GM23248 (cell line): Measurements from ENCODE around the gene ARHGEF37. TPM values are rescaled to one million over a fixed set of nuclear protein-coding genes. Genes with fewer than 3 reads are reported as not detected.

Experiments used
- DNase-seq: peaks from one replicate; pipeline ENCODE4 v3.0.0-alpha.2; 2015
- H2AFZ ChIP-seq: fragments of 200-600 bp; sonication (generic); 2 replicates; pipeline ENCODE4 v1.6.1; 2016; ENCODE audit warnings: antibody characterized with exemption
- H3F3A ChIP-seq: fragments of 200-600 bp; sonication (generic); 2 replicates; pipeline ENCODE4 v1.6.1; 2016; ENCODE audit warnings: mild to moderate bottlenecking, antibody characterized with exemption, mixed run types; ENCODE audit not compliant: insufficient read depth
- H3K27ac ChIP-seq: fragments of 200-600 bp; sonication (generic); 2 replicates; pipeline ENCODE4 v1.5.1; 2016; ENCODE audit warnings: mild to moderate bottlenecking
- H3K27me3 ChIP-seq: fragments of 200-600 bp; sonication (generic); replicated peaks from 2 replicates; pipeline ENCODE4 v1.6.1; 2016; ENCODE audit warnings: mild to moderate bottlenecking; ENCODE audit not compliant: insufficient read depth
- H3K36me3 ChIP-seq: fragments of 200-600 bp; sonication (generic); 2 replicates; pipeline ENCODE4 v1.6.1; 2016; ENCODE audit warnings: low read depth, mild to moderate bottlenecking
- H3K4me1 ChIP-seq: fragments of 200-600 bp; sonication (generic); 2 replicates; pipeline ENCODE4 v1.6.1; 2016; ENCODE audit warnings: mild to moderate bottlenecking; ENCODE audit not compliant: insufficient read depth
- H3K4me2 ChIP-seq: fragments of 200-600 bp; sonication (generic); one replicate; pipeline ENCODE4 v1.6.1; 2016; ENCODE audit warnings: mild to moderate bottlenecking; ENCODE audit not compliant: unreplicated experiment
- H3K4me3 ChIP-seq: fragments of 200-600 bp; sonication (generic); 2 replicates; pipeline ENCODE4 v1.5.1; 2016; ENCODE audit warnings: mild to moderate bottlenecking
- H3K79me2 ChIP-seq: fragments of 200-600 bp; sonication (generic); 2 replicates; pipeline ENCODE4 v1.6.1; 2016; ENCODE audit warnings: mild to moderate bottlenecking; ENCODE audit not compliant: insufficient read depth
- H3K9ac ChIP-seq: fragments of 200-600 bp; sonication (generic); 2 replicates; pipeline ENCODE4 v1.6.1; 2016; ENCODE audit warnings: mild to moderate bottlenecking
- H3K9me2 ChIP-seq: fragments of 200-600 bp; sonication (generic); 2 replicates; pipeline ENCODE4 v1.6.1; 2016; ENCODE audit warnings: mixed run types, mild to moderate bottlenecking, moderate library complexity; ENCODE audit not compliant: insufficient read depth
- H3K9me3 ChIP-seq: fragments of 200-600 bp; sonication (generic); one replicate; pipeline ENCODE4 v1.6.1; 2017; ENCODE audit warnings: low read depth
- H4K20me1 ChIP-seq: fragments of 200-600 bp; sonication (generic); 2 replicates; pipeline ENCODE4 v1.6.0; 2016; ENCODE audit not compliant: insufficient read depth
- EZH2 ChIP-seq: fragments of 200-600 bp; sonication (generic); IDR thresholded peaks from 2 replicates; pipeline ENCODE4 v1.6.1; 2018; ENCODE audit warnings: antibody characterized with exemption, mild to moderate bottlenecking; ENCODE audit not compliant: insufficient read depth, poor library complexity, severe bottlenecking
- EZH2phosphoT487 ChIP-seq: fragments of 200-600 bp; sonication (generic); IDR thresholded peaks from 2 replicates; pipeline ENCODE4 v1.6.1; 2018; ENCODE audit warnings: antibody characterized with exemption, moderate library complexity, mild to moderate bottlenecking, low read depth; ENCODE audit not compliant: insufficient read depth
- WGBS, 2 experiments: methylation state at CpG; one replicate each; pipeline ENCODE4 v1.1.6; 2015 to 2017; ENCODE audit warnings: low lambda C conversion rate in 2 of 2, low coverage in 1 of 2; ENCODE audit errors: missing lambda C conversion rate in 2 of 2; 5-methylcytosine and 5-hydroxymethylcytosine counted together
- in situ Hi-C: fragments of 300-500 bp; cut with MboI; formaldehyde crosslinking; loops from 2 replicates; pipeline ENCODE4 v1.15.0; 2020
- polyA plus RNA-seq: library from polyadenylated mRNA; unstranded; fragments of >200 nt; fragmentation: Nextera tagmentation; extraction: Ambion mirVana; gene quantifications from 2 replicates; pipeline ENCODE4 v1.2.1, GENCODE V29; 2016
- total RNA-seq: library from RNA; depleted of rRNA; stranded (reverse); fragments of >200 nt; shearing (Covaris generic); gene quantifications from 2 replicates; pipeline ENCODE4 v1.2.3, GENCODE V29; 2014

ARHGEF37 gene
- total and polyA plus RNA-seq, 2 experiments from 2014 or later = 0.51 to 0.97 TPM

DNA sequence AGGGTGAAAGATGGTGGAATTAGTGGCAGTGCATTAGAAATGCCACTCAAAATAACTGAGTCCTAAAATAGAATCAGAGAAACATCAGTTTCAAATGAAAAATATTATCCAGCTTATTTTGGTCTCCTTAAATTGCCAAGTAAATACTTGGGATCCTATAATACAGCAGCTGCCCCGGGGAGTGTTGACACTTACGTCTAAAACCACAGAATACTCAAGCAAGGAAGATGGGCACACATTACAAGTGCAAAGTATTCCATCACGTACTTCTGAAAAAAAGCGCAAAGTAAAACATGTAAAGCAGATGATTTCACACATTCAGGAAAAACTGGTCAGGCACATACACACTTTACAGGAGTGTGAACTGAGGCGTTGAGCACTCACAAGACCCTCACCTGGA, 2.4 kb upstream of the ARHGEF37 start:
- no peaks in the 10 kb centered on the region for H3K9me3 ChIP-seq
- DNase-seq = no peak
- no peaks in the 10 kb centered on the region for H4K20me1 ChIP-seq
- no peak overlapping the region for H3K9ac ChIP-seq
- no peaks in the 10 kb centered on the region for H3K79me2 ChIP-seq
- 69 to 74% methylated on average over 5 of the region's 5 CpGs for WGBS, 2 experiments
- no peak for TF ChIP-seq EZH2phosphoT487
- TF ChIP-seq EZH2 = no peak
- H3F3A ChIP-seq = no peaks in the 10 kb centered on the region
- H3K4me1 ChIP-seq = no peaks in the 10 kb centered on the region
- H3K4me2 ChIP-seq = no peak overlapping the region
- H2AFZ ChIP-seq = no peak overlapping the region
- in situ Hi-C loops = no loop called here
- H3K36me3 ChIP-seq = no peaks in the 10 kb centered on the region
- no peaks in the 10 kb centered on the region for H3K9me2 ChIP-seq
- H3K4me3 ChIP-seq = no peak overlapping the region
- H3K27me3 ChIP-seq = no peaks in the 10 kb centered on the region
- no peak overlapping the region for H3K27ac ChIP-seq

DNA sequence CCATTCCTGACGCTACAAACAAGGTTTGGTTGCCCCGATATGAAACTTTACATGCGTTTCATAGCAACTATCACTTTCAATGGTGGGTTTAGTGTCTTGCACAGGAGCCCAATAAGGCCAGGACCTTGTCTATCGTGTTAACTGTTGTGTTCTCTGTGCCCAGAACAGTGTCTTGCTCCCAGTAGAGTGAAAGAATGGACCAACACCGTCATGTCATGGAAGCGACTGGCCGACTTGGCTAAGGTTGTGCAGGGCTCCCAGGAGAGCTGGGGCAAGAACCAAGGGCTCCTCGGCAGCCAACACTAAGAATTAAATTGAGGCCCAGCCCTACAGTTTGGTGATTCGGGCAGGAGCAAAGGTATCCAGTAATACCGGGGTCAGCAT, 498 bp upstream of the ARHGEF37 start:
- peak overlapping the region; percentile 69 for H3K4me3 ChIP-seq
- peak overlapping the region; percentile 63 for H3K9ac ChIP-seq
- H3K9me3 ChIP-seq = no peaks in the 10 kb centered on the region
- no peaks in the 10 kb centered on the region for H3K9me2 ChIP-seq
- no peaks in the 10 kb centered on the region for H3K4me1 ChIP-seq
- no peak for DNase-seq
- peak overlapping the region; percentile 82 for H3K4me2 ChIP-seq
- 52 to 53% methylated on average over 10 of the region's 10 CpGs for WGBS, 2 experiments
- no peaks in the 10 kb centered on the region for H4K20me1 ChIP-seq
- in situ Hi-C loops = no loop called here
- no peak for TF ChIP-seq EZH2
- TF ChIP-seq EZH2phosphoT487 = no peak
- no peaks in the 10 kb centered on the region for H3K36me3 ChIP-seq
- peak overlapping the region; percentile 89 for H2AFZ ChIP-seq
- H3K27me3 ChIP-seq = no peaks in the 10 kb centered on the region
- no peaks in the 10 kb centered on the region for H3K79me2 ChIP-seq
- no peaks in the 10 kb centered on the region for H3F3A ChIP-seq
- H3K27ac ChIP-seq = no peak overlapping the region

DNA sequence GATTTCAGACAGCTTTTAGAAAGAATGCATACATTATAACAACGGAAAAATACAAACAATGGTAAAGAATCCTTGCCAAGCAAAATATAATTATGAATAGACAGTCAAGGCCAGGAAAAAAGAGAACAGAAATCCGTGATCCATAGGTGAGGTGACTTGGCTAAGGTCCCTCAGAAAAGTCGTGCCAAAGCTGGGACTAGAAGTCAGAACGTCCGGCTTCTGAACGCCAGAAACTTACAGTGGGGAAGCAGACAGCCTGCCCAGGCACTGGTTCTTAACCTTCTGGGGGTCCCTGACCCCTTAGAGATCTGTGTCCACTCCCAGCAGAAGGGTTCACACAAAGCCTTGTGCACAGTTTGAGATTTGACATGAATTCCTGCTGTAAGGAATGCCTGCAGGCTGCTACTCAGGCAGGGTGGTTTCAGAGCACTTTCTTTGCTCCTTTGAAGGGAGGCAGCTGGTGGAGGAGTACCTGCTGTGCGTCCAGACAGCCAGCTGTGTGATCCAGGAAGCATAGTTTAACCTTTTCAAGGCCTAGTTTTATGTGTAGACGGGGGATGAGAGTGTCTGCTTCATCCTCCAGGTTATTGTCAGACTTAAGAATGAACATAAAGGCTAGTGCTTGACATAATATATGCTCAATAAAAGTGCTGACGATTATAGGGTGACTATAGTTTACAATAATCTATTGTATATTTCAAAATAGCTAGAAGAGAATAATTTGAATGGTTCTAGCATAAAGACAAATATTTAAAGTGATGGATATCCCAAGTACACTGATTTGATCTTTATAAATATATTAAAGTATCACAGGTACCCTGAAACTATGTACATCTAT, 852 bp downstream of the ARHGEF37 start:
- H3K9ac ChIP-seq = peak overlapping the region; percentile 63; the same call in 1 of the 2 replicates
- no peaks in the 10 kb centered on the region for H3K9me3 ChIP-seq
- H3K4me3 ChIP-seq = peak overlapping the region; percentile 69
- H3K9me2 ChIP-seq = no peaks in the 10 kb centered on the region
- 42 to 45% methylated on average over 9 of the region's 9 CpGs for WGBS, 2 experiments
- no peaks in the 10 kb centered on the region for H3F3A ChIP-seq
- H3K36me3 ChIP-seq = no peaks in the 10 kb centered on the region
- TF ChIP-seq EZH2phosphoT487 = no peak
- no peak for TF ChIP-seq EZH2
- peak overlapping the region; percentile 82 for H3K4me2 ChIP-seq
- peak; percentile 12 for DNase-seq
- H3K27me3 ChIP-seq = no peaks in the 10 kb centered on the region
- peak overlapping the region; percentile 89 for H2AFZ ChIP-seq
- in situ Hi-C loops = no loop called here
- no peaks in the 10 kb centered on the region for H3K4me1 ChIP-seq
- no peak overlapping the region for H3K27ac ChIP-seq
- no peaks in the 10 kb centered on the region for H4K20me1 ChIP-seq
- H3K79me2 ChIP-seq = no peaks in the 10 kb centered on the region

DNA sequence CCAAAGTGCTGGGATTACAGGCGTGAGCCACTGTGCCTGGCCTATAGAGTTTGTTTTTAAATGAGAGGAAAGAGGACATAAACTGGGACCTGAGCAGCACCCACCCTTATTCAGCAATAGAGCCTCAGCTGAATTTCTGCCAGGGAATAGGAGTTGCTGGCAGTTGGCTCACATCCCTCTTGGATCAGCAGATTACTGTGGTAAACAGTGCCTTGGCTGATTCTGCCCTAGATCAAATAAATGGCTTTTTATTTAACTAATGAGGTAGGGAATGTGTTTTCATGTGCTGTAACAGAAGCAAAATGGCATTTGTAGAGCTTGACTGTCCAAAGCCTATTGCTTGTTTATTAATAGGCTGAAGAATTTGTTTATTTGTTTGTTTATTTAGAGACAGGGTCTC, 2.1 kb downstream of the ARHGEF37 start:
- WGBS, 2 experiments = 100% methylated on average over 1 of the region's 1 CpG
- no peak overlapping the region for H3K4me2 ChIP-seq

More for the DNA sequence above, 2.1 kb downstream of the ARHGEF37 start:
- H3F3A ChIP-seq = no peaks in the 10 kb centered on the region
- no peaks in the 10 kb centered on the region for H3K9me3 ChIP-seq
- no peak overlapping the region for H3K27ac ChIP-seq
- peak; percentile 35 for DNase-seq
- no peak overlapping the region for H2AFZ ChIP-seq
- H3K36me3 ChIP-seq = no peaks in the 10 kb centered on the region
- no peaks in the 10 kb centered on the region for H4K20me1 ChIP-seq
- no peak overlapping the region for H3K9ac ChIP-seq
- no peak overlapping the region for H3K4me3 ChIP-seq
- no peaks in the 10 kb centered on the region for H3K9me2 ChIP-seq
- TF ChIP-seq EZH2 (no peak), EZH2phosphoT487 (no peak)
- no peaks in the 10 kb centered on the region for H3K27me3 ChIP-seq
- H3K4me1 ChIP-seq = no peaks in the 10 kb centered on the region
- H3K79me2 ChIP-seq = no peaks in the 10 kb centered on the region
- in situ Hi-C loops = no loop called here
